HG02884 (cell line): Measurements from ENCODE around the gene MCM7.
A peak's percentile ranks its signal among the peaks of the same experiment; 100 is the strongest.

Experiments
- ATAC-seq: cut with Tn5 transposase; IDR thresholded peaks from one replicate; pipeline ENCODE4 v1.9.1; 2021; ENCODE audit warnings: mild to moderate bottlenecking, moderate library complexity; ENCODE audit not compliant: unreplicated experiment

The MCM7 gene

DNA sequence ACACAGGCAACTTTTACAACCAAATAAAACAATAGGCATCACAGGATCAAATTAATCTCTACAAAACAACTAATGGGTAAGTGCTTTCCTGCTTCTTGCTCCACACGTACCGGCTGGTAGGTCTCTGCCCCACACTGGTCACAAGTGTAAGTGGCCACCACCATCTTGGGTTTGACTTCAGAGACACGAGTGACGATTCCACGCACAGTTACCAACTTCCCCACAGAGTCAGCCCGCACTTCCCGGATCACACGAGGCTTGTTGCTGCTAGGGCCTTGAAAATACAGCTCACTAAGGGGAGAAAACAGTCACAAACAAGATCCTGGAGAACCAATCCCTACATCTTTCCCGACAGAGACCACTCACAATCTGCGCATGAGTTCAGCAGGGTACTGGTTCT is 2.3 kb downstream of the MCM7 start:
- ATAC-seq, result no peak

DNA sequence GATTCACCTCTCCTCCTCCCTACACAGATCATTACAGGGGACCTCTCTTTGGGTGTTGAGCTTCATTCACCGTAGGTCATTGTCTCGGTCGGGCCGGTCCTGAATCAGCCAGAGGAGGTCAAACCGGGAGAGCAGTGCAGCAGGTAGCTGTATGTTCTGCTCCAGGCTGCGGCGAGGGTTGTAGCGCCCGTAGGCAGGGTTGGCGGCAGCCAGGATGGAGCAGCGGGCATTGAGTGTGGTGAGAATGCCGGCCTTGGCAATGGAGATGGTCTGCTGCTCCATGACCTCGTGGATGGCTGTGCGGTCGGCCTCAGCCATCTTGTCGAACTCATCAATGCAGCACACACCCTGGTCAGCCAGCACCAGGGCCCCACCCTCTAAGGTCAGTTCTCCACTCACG is 5.5 kb downstream of the MCM7 start:
- no peak for ATAC-seq

DNA sequence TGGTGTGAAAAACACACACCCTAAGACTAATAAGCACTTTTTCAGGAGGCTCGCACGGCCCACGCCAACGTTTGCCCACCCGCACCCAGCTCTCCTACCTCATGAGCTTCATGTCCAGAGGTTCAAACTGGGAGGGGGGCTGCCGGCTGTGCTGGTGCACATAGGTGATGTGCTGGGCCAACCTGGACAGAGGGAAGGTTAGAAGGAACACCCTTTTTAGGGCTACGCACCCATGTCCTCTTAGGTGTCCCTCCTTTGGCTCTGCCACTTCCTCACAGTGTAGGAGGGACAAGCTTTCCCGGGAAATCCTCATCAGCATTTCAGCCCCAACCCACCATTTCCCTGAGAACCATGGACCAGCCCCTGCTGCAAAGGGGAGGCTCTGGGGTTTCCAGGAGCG is 5.9 kb downstream of the MCM7 start:
- no peak for ATAC-seq

DNA sequence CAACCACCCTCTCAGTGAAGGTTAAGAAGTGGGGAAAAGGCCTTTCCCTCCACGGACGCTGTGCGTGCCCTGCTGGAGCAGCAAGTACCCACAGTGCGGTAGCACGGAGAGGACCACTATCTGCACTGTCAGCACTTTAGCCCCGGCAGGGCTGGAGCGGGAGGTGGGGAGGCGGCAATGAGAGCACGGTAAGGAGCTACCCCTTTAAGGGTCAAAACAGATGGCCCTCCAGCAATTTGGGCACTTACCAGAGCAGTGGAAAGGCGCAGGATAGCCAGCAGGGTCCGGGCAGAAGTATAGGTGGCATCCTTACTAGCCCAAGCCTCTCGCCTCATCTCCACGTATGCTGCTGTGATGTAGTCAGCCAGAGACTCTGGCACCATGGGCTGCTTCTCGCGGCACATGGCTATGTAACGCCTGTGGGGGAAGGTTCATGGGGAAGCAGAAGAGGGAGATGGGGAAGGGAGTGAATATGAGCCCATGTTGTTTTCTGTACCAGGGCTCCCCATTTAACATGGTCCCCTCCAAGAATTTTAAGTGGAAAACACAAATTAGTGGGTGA is 7.2 kb downstream of the MCM7 start:
- ATAC-seq, result no peak

DNA sequence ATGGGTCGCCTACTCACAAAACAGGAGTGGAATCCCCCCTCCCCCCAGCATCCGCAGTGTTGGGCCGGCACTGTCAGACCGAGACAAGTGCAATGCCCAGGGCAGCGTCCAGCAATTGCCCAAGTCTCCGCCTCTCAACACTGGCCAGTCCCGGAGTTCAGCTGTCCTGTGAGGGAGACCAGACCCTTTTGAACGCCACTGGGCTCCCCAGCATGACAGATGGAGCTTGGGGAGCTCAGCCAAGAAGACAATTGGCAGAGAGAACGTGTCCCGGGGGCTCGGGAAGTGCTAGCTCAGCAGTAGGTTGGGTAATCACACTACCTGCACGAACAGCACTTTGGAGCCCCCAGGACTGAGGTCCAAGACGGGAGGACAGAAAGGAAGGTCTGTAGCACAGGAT is 7.7 kb downstream of the MCM7 start:
- no peak for ATAC-seq

DNA sequence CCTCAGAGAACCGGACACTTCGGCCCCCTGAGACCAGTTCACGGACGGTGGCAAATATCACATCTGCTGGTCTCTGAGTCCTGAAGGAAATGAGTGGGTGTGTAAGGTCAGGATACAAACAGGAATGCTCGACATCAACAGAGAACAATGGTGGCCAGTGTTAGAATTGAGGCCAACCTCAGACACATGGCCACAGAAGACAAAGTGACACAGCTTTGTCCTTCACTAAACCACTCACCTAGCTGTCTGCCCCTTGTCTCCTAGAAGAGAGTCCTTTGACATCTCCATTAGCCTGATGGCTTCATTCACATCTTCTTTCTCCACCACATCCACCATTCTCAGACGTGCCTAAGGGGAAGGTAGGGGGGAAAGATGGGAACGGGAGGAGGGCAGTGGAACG is 8.1 kb downstream of the MCM7 start:
- no peak for ATAC-seq

DNA sequence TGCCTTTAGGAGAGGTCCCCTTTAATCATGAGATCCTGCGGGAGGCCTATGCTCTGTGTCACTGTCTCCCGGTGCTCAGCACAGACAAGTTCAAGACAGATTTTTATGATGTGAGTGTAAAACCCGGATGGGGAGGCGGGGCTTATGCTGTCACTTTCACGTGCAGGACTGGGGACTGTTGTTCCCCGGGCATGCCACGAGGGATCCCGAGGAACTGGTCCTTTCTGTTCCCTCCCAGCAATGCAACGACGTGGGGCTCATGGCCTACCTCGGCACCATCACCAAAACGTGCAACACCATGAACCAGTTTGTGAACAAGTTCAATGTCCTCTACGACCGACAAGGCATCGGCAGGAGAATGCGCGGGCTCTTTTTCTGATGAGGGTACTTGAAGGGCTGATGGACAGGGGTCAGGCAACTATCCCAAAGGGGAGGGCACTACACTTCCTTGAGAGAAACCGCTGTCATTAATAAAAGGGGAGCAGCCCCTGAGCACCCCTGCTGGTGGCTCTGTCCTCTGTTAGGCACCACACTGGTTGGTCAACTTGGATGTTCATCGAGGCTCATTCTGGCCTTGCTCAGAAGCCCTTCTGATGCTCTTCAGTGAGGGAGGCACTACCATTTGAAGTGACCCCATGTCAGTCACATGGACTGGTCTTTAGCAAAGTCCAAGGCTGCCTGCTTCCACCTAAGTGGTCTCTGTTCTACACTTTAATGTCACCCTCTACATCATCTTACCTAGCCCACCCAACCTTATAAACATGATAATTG is 9.6 kb downstream of the MCM7 start:
- ATAC-seq, result no peak

DNA sequence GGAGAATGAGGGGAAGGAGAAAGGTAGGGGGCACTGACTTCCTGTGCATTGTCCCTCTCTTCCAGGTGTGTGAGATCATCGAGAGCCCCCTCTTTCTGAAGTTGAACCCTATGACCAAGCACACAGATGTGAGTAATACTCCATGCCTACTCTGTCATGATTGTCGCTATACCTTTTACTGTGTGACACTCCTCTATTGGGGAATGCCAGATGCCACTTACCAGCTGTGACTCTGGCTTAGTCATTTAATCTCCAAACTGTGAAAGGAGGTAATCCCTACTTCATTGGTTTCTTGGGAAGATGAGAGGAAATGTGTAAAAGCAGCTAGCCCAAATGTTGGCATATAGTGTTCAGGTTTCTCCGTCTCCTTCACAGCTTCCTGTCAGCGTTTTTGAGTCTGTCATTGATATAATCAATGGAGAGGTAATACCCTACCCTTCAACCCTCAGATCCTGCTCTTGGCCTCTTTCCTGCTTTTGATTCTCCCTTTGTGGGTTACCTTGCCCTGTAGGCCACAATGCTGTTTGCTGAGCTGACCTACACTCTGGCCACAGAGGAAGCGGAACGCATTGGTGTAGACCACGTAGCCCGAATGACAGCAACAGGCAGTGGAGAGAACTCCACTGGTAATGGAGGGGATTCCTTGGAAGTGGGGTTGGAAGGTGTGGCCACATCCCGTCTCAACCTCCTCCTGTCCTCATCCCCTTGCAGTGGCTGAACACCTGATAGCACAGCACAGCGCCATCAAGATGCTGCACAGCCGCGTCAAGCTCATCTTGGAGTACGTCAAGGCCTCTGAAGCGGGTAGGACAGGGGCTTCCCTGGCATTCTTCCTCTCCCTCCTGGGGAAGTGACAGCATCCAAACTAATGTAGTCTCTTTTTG is 10.4 kb downstream of the MCM7 start:
- ATAC-seq, result no peak

DNA sequence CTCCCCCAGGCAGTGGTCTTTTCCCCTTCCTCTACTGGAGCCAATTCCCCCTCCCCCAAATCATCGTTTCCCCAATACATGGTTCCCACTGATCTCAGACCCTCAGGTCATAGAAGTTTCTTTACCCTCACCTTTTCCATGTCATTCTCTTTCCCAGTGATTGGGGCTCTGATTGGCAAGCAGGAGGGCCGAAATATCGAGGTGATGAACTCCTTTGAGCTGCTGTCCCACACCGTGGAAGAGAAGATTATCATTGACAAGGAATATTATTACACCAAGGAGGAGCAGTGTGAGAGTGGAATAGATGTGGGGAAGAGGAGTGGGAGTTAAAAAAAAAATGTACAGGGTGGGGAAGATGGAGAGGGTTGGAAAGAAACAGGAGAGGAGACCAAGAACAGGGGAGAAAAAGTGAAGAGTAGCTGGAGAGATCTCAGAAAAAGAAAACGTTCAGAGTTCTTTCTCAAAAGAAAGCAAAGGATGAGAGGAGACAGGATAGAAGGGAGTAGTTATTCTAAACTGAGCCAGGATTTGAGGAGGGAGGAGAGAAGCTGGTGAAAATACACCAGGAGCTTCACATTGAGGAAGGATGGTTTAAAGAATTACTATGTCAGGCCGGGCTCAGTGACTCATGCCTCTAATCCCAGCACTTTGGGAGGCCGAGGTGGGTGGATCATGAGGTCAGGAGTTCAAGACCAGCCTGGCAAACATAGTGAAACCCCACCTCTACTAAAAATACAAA is 11.6 kb downstream of the MCM7 start:
- ATAC-seq, result no peak

DNA sequence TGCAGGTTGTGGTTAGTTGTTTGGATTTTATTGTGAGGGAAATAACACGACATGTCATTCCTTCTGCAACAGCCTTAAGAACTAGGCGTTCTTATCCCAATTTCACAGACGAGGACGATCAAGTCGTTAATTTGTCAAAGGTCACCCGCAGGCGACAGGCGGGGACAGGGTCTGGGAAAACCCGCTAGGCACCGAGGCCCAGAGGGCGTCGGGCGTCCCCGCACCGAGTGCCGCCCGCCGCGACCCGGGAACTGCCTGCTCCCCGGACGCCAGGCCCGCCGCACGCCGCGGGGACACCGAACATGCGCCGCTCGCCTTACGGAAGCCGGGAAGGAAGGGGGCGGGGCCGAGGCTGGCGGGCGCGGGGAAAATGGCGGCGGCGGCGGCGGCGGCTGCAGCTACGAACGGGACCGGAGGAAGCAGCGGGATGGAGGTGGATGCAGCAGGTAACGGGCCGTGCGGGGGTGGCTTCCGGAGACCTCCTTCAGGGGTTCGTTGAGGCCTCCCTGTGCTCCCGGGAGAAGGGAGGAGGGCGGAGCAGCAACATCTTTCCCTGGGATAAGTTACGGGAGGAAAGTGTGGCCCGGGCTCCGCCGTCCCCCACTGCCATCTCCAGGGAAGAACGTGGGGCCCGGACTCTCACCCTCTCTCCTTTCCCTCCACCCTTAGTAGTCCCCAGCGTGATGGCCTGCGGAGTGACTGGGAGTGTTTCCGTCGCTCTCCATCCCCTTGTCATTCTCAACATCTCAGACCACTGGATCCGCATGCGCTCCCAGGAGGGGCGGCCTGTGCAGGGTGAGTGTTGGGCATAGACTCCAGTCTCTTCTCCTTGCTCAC is 12.4 kb downstream of the MCM7 start, which contains the start of gene COPS6:
COPS6 (plus strand) TSS at position 349 of the 837 bp plus-strand sequence; CDS start at position 371, 22 bp downstream.
- ATAC-seq, result peak; percentile 50

DNA sequence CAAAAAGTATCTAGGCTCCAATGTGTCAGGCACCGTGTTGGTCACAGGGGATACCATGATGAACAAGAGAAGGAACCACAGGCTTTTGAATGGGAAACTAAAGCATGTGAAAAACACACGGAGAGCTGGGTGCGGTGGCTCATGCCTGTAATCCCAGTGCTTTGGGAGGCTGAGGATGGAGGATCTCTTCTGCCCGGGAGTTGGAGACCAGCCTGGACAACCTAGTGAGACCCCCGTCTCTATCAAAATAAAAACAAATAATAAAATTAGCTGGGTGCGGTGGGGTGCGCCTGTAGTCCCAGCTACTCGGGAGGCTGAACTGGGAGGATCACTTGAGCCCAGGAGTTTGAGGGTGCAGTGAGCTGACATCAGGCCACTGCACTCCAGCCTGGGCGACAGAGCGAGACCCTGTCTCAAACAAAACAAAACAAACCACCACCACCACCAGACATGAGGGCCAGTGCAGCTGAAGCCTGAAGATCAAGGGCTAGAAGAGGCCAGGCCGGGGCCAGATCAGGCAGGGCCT is 13.0 kb downstream of the MCM7 start:
- no peak for ATAC-seq

DNA sequence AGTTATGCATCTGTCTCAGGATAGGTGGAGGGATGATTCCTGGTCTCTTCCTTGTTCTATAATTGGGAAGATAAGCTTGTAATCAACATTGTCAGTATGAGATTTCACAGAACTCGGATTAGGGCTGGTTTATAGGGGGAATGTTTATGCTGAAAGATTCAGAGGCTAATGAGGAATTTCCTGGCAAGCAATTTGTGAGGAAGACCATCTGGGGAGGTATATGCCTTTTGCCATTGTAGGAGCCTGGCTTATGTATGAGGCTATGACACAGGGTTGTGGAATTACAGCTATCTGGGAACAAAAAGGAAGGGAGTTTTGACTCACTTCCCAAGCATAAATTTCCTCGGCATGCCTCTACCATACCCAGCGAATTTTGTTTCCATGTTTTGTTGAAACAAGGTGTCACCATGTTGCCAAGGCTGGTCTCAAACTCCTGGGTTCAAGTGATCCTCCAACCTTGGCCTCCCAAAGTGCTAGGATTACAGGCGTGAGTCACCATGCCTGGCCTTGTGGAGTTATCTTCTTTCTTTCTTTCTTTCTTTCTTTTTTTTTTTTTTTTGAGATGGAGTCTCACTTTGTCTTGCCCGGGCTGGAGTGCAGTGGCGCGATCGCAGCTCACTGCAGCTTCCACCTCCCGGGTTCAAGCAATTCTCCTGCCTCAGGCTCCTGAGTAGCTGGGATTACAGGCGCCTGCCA is 14.0 kb downstream of the MCM7 start:
- no peak for ATAC-seq

DNA sequence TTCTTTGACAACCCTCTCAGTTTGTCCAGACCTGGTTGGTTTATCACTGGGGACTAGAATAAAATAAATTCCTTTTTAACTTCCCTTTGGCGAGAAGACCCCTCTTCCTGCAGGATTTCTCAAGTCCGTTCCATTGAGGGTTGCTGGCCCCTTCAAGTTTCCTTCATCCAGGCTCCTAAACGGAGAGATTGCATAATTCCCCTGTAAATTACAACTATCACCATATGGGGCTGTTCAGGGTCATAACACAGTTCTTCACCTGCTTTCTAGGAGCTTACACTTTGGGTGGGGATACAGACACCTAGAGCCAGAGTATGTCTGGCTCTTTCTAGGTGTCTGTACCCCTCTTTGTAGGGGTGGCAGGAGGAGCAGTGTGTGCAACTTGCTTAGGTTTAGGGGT is 15.7 kb downstream of the MCM7 start:
- no peak for ATAC-seq

DNA sequence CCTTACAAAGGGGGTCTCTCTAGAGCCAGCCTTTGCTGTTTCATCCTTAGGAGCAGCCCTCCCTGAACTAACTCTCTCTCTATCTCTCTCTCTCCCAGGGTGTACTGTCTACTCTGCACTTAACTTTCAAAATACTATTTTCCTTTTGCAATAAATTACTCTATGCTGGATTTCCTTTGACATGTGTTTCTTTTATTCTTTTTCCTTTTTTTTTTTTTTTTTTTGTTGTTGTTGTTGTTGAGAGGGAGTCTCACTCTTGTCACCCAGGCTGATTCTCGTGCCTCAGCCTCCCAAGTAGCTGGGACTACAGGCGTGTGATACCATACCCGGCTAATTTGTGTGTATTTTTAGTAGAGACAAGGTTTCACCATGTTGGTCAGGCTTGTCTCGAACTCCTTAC is 18.2 kb downstream of the MCM7 start:
- no peak for ATAC-seq

DNA sequence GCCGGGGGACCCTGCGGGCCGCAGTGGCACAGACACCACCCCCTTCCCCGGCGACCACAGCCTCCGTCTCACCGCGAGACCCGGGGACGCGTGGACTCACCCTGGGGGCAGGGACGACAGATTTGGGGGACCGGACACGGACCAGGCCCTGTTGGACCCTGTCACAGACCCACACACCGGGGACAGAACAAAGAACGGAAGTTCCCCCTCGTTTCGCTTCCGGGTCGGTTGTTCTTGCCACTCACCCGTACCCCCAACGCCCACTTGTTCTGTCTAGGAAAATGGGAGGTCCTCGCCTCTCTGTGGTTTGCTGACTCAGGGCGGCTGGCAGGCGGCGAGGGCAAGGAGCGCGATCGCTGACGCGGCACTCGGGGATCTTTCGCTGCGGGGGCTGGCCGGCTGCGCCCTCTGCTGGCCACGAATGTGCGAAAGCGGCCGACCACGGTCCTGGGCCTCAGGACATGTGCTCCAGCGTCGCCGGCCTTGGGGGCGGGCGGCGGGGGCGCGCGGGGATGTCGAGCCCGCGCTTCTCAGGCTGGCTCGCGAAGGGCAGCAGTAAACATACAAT is 19.6 kb downstream of the MCM7 start, which contains the start of gene ZNF3:
ZNF3 (minus strand) TSS at position 189 of the 568 bp plus-strand sequence. CDS start 4,366 bp downstream, outside the sequence.
- peak; percentile 84 for ATAC-seq

DNA sequence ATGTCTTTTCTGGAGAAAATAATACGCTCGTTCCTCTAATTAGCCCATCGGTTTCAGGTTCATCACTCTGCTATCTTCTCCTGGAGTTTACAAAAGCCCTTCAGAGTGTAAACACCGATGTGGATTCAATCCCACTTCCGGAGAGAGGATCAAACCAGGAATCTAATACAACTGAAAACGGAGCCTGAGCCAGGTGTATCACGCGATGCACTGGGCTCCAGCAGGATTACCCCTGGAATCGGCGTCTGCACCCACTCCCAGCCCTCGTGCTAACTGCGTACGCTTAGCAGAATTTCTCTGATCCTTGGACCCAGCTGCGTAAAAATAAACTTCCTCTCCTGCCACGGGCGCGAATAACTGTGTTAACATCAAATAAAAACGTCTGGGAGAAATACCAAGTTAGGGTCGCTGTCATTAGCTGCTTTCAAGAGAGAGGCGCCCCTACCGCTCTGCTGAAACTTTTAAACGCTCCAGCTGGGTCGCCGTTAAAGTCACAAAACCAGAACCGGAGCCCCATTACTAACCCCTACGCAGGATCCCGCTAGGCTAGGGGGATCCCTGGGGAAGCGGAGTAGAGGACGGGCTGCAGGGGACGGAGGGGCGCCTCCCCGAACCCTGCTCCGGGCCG is 20.2 kb downstream of the MCM7 start:
- no peak for ATAC-seq

DNA sequence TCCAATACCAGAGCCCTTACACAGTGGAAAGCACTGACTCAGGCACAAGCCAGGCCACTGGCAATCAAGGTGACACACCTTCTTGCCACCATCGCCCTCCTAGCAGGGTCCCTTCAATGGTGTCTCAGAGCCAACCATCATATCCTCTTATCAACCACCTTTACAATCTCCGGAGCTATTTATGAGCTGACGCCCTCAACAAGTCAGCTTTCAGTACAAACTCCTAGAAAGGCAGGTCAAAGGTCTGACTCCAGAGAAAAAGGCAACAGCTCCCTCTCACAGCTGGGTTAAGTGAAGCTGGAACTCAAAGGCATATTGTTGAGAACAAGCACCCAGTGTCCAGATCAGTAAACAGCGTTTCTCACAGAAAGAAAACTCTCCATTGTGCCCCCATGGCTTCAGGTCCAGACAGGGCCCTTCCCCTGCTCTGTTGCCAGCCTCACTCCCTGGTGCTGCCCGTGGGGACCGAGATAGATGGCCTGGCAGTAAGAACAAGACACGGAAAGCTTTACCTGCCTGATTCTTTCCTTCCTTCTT is 22.1 kb downstream of the MCM7 start:
- no peak for ATAC-seq

DNA sequence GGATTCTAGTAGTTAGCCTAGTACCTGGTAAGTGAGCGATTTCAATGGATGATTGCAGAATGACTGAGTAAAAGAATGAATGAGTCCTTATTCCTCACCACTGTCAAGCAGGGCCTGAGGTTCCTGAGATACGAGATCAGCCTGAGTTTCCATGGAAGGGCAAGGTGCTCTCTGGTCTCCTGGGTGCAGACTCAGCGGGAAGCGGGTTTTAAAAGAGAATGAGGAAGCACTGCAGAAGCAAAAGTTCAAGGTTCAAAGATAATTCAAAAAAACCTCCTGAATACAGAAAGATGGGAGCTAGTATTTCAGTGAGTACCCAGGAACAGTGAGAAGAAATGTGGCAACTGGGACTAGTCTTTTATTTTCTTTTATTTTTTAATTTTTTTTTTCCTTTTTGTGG is 24.0 kb downstream of the MCM7 start:
- no peak for ATAC-seq
